ENCODE measurements around the gene LITAFD. TPM values are rescaled to one million over a fixed set of nuclear protein-coding genes. Genes with fewer than 3 reads are reported as not detected.
A peak's percentile ranks its signal among the peaks of the same experiment; 100 is the strongest.

The LITAFD gene
- total and polyA plus RNA-seq, 10 of the 15 experiments (the other 5 are each of a cell fraction or from before 2014, with no cell fraction given): not detected

GRCh38 chr16:8868416-8869211, 13.5 kb upstream of the LITAFD start, which contains the start of gene CARHSP1 (continued):
- TF ChIP-seq ATF3 (IDR thresholded peaks at IDR 0.05; ENCODE audit: borderline replicate concordance, extremely low read depth, low read depth, low read length) (no peak), POLR2A (IDR thresholded peaks at IDR 0.05; ENCODE audit: low read depth, low read length) (peak; percentile 79), LARP7 (IDR thresholded peaks at IDR 0.05) (0 out of 2 replicates have a peak, but pooled peaks have one; percentile 25), CEBPB (IDR thresholded peaks at IDR 0.05; ENCODE audit: borderline replicate concordance in 1 of 2, low read depth in 2 of 2, low read length in 2 of 2) (no peak), ZNF24 (IDR thresholded peaks at IDR 0.05) (no peak), GATAD2B (conservative IDR thresholded peaks at IDR 0.05; ENCODE audit: low read depth) (peak; percentile 42), BHLHE40 (IDR thresholded peaks at IDR 0.05; ENCODE audit: borderline replicate concordance in 1 of 2, low read depth in 2 of 2, low read length in 1 of 2) (peak in 1 of 2 experiments; percentile 35; a peak in 1 of 4 replicates), SKIL (IDR thresholded peaks at IDR 0.05; ENCODE audit: low read depth, poor library complexity, severe bottlenecking) (no peak), HDAC6 (IDR thresholded peaks at IDR 0.05; ENCODE audit: unreplicated experiment) (no peak), SRF (IDR thresholded peaks at IDR 0.05; ENCODE audit: low read depth in 2 of 2, low read length in 2 of 2) (no peak), WRNIP1 (IDR thresholded peaks at IDR 0.05; ENCODE audit: borderline replicate concordance, low read depth, low read length) (no peak), HDGF (IDR thresholded peaks at IDR 0.05) (no peak), BCLAF1 (IDR thresholded peaks at IDR 0.05) (no peak), JUNB (IDR thresholded peaks at IDR 0.05) (no peak), RFX5 (IDR thresholded peaks at IDR 0.05; ENCODE audit: low read depth, low read length) (no peak), MEF2A (IDR thresholded peaks at IDR 0.05; ENCODE audit: insufficient read depth, low read depth, low read length) (no peak), EP300 (IDR thresholded peaks at IDR 0.05; ENCODE audit: borderline replicate concordance in 1 of 2, control insufficient read depth in 1 of 2, low read depth in 2 of 2, low read length in 2 of 2) (no peak), CTCF (IDR thresholded peaks at IDR 0.05 in 2 of 3, conservative IDR thresholded peaks at IDR 0.05 in 1 of 3; ENCODE audit: control insufficient read depth in 2 of 3, extremely low read depth in 1 of 3, insufficient read depth in 1 of 3, low read depth in 3 of 3, low read length in 3 of 3) (no peak), CBFB (IDR thresholded peaks at IDR 0.05; ENCODE audit: low read depth) (peak; percentile 18; the same call in 1 of the 2 replicates)
- TF ChIP-seq, protein P1, sequence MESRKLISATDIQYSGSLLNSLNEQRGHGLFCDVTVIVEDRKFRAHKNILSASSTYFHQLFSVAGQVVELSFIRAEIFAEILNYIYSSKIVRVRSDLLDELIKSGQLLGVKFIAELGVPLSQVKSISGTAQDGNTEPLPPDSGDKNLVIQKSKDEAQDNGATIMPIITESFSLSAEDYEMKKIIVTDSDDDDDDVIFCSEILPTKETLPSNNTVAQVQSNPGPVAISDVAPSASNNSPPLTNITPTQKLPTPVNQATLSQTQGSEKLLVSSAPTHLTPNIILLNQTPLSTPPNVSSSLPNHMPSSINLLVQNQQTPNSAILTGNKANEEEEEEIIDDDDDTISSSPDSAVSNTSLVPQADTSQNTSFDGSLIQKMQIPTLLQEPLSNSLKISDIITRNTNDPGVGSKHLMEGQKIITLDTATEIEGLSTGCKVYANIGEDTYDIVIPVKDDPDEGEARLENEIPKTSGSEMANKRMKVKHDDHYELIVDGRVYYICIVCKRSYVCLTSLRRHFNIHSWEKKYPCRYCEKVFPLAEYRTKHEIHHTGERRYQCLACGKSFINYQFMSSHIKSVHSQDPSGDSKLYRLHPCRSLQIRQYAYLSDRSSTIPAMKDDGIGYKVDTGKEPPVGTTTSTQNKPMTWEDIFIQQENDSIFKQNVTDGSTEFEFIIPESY (IDR thresholded peaks at IDR 0.05): no peak
